PC-3 (cell line): ENCODE data around the gene ZER1.
"Not testable (repeated sequence)": the region's sequence is repeated elsewhere in the genome, so short reads cannot be mapped to it uniquely, and the experiment has no call there.

Experiments
- EZH2phosphoT487 ChIP-seq: fragments of 300-600 bp; sonication (generic); IDR thresholded peaks from 2 replicates; pipeline ENCODE4 v1.6.1; 2018; ENCODE audit warnings: mild to moderate bottlenecking, antibody characterized with exemption, low read length, borderline replicate concordance
- TF ChIP-seq, protein P1 (sequence below): fragments of 300-600 bp; sonication (generic); conservative IDR thresholded peaks from 2 replicates; pipeline ENCODE4 v1.5.1; 2017; ENCODE audit warnings: antibody characterized with exemption, low read depth, mild to moderate bottlenecking, low read length

DNA sequence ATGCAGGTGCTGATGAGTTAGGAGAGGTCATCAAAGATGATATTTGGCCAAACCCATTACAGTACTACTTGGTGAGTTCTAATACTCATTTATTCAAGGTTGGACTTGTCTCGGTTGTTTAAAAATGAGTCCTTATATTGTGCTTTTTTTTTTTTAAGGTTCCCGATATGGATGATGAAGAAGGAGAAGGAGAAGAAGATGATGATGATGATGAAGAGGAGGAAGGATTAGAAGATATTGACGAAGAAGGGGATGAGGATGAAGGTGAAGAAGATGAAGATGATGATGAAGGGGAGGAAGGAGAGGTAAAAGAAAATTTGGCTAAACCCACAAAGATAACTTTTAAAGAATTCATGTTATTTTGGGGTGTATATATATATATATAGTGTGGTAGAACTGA is 78.0 kb downstream of the ZER1 start:
- TF ChIP-seq, protein P1, sequence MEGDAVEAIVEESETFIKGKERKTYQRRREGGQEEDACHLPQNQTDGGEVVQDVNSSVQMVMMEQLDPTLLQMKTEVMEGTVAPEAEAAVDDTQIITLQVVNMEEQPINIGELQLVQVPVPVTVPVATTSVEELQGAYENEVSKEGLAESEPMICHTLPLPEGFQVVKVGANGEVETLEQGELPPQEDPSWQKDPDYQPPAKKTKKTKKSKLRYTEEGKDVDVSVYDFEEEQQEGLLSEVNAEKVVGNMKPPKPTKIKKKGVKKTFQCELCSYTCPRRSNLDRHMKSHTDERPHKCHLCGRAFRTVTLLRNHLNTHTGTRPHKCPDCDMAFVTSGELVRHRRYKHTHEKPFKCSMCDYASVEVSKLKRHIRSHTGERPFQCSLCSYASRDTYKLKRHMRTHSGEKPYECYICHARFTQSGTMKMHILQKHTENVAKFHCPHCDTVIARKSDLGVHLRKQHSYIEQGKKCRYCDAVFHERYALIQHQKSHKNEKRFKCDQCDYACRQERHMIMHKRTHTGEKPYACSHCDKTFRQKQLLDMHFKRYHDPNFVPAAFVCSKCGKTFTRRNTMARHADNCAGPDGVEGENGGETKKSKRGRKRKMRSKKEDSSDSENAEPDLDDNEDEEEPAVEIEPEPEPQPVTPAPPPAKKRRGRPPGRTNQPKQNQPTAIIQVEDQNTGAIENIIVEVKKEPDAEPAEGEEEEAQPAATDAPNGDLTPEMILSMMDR = not testable (repeated sequence)
- TF ChIP-seq EZH2phosphoT487 = not testable (repeated sequence)
